Upper lobe of left lung (tissue), 6 donors: ENCODE data around the gene ANKRD10. TPM values are rescaled to one million over a fixed set of nuclear protein-coding genes. Genes with fewer than 3 reads are reported as not detected.

Experiments
- ATAC-seq, 2 donors: fragments of 200-7000 bp; cut with Tn5 transposase; one replicate each; pipeline ENCODE4 v1.9.1; 2022; ENCODE audit warnings: mild to moderate bottlenecking in 2 of 2, moderate library complexity in 2 of 2; ENCODE audit not compliant: low FRiP score in 2 of 2
- DNase-seq, 2 donors: peaks; one replicate each; pipeline ENCODE4 v3.0.0-alpha.2; 2019 to 2020
- H3K27ac ChIP-seq, 4 donors: fragments of 200-600 bp; sonication (generic); one replicate each; pipeline ENCODE4 v1.5.1; 2016 to 2019
- H3K27me3 ChIP-seq, 4 donors: fragments of 200-600 bp; sonication (generic); one replicate each; pipeline ENCODE4 v1.5.1; 2017 to 2019
- H3K36me3 ChIP-seq, 4 donors: fragments of 200-600 bp; sonication (generic); one replicate each; pipeline ENCODE4 v1.5.1; 2016 to 2019
- H3K4me1 ChIP-seq, 4 donors: fragments of 200-600 bp; sonication (generic); one replicate each; pipeline ENCODE4 v1.5.1; 2018 to 2019
- H3K4me3 ChIP-seq, 4 donors: fragments of 200-600 bp; sonication (generic); one replicate each; pipeline ENCODE4 v1.5.1; 2017 to 2019; ENCODE audit warnings: mild to moderate bottlenecking in 2 of 4, moderate library complexity in 1 of 4
- H3K9me3 ChIP-seq, 4 donors: fragments of 200-600 bp; sonication (generic); one replicate each; pipeline ENCODE4 v1.5.1; 2018 to 2019
- EP300 ChIP-seq, 4 donors: sonication (generic); formaldehyde crosslinking; IDR thresholded peaks; one replicate each; pipeline ENCODE4 v1.5.1; 2017; ENCODE audit warnings: antibody characterized with exemption in 4 of 4, control low read depth in 2 of 4
- POLR2A ChIP-seq, 4 donors: fragments of 450-650 bp; IDR thresholded peaks; one replicate each; pipeline ENCODE4 v1.5.1; 2016 to 2017; ENCODE audit warnings: antibody characterized with exemption in 4 of 4, mild to moderate bottlenecking in 2 of 4
- POLR2AphosphoS5 ChIP-seq, 2 donors: sonication (generic); formaldehyde crosslinking; IDR thresholded peaks; one replicate each; pipeline ENCODE4 v1.5.1; 2017; ENCODE audit warnings: antibody characterized with exemption in 2 of 2
- WGBS, 2 donors: methylation state at CpG; one replicate each; pipeline ENCODE4 v1.1.5; 2017 to 2018; 5-methylcytosine and 5-hydroxymethylcytosine counted together
- total RNA-seq, 6 donors: library from RNA; depleted of rRNA in 4 of 6; stranded (reverse); fragments of >200 nt in 4 of 6; gene quantifications; one replicate each; pipeline versions ENCODE4 v1.1.0 to v1.2.1, GENCODE V29; 2016 to 2021
- TF ChIP-seq, protein P1 (sequence below), 6 experiments: fragments of 450-650 bp in 4 of 6; fragments of 200-600 bp in 2 of 6; sonication (generic) in 2 of 6; IDR thresholded peaks; one replicate each; pipeline ENCODE4 v1.5.1; 2016 to 2019; ENCODE audit warnings: antibody characterized with exemption in 6 of 6
- donor health status: DM: no; HTN: no; CAD: no; lungs with moderate emphysema.
- donor health status: DM: no; HTN: yes; CAD: no; lungs with severe emphysema.

The ANKRD10 gene
- total RNA-seq, 6 donors from 2014 or later: 91.4 to 190 (median 107) TPM

DNA sequence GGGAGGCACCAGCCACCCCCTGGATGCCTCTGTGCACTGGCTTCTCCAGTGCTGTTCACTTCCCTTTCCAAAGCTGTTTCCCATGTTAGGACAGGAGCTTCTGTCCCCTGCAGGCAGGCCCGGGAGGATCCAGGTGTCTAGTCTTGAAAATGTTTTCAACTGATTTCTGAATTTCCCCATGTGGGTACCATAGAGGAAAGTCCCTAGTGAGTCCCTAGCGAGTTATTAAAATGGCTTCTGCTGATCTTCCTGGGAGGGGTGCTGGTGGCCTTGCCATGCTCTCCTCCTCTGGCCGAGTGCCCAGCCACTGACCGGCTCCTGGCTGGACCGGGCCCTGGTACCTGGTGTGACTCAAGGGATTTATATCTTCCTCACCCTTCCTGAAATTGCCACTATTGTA is 5.2 kb upstream of the ANKRD10 start:
- TF ChIP-seq EP300 (IDR thresholded peaks at IDR 0.05): no peak
- TF ChIP-seq POLR2A (IDR thresholded peaks at IDR 0.05): no peak
- TF ChIP-seq, protein P1, sequence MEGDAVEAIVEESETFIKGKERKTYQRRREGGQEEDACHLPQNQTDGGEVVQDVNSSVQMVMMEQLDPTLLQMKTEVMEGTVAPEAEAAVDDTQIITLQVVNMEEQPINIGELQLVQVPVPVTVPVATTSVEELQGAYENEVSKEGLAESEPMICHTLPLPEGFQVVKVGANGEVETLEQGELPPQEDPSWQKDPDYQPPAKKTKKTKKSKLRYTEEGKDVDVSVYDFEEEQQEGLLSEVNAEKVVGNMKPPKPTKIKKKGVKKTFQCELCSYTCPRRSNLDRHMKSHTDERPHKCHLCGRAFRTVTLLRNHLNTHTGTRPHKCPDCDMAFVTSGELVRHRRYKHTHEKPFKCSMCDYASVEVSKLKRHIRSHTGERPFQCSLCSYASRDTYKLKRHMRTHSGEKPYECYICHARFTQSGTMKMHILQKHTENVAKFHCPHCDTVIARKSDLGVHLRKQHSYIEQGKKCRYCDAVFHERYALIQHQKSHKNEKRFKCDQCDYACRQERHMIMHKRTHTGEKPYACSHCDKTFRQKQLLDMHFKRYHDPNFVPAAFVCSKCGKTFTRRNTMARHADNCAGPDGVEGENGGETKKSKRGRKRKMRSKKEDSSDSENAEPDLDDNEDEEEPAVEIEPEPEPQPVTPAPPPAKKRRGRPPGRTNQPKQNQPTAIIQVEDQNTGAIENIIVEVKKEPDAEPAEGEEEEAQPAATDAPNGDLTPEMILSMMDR (IDR thresholded peaks at IDR 0.05): no peak
- no peak for TF ChIP-seq POLR2AphosphoS5 (IDR thresholded peaks at IDR 0.05)
- DNase-seq (peak in 1 of 2 donors; percentile 46), ATAC-seq (no peak)
- Histone ChIP-seq H3K27me3 (no peaks in the 10 kb centered on the region), H3K36me3 (no peaks in the 10 kb centered on the region), H3K4me1 (peaks cover 5 to 13% (median 7%) of the 10 kb centered on the region in 4 donors), H3K9me3 (no peaks in the 10 kb centered on the region), H3K27ac (no peak overlapping the region), H3K4me3 (no peak overlapping the region)
- WGBS, 2 donors: 60 to 73% methylated on average over 5 of the region's 5 CpGs

GRCh38 chr13:110916301-110917142 is 1.7 kb upstream of the ANKRD10 start:
- H3K4me3 ChIP-seq: peak overlapping the region in 3 of 4 donors; percentile 95 to 99 (median 98)
- no peak for DNase-seq

GRCh38 chr13:110915874-110916206 is 971 bp upstream of the ANKRD10 start:
- no peak for DNase-seq

More at GRCh38 chr13:110916301-110917142, 1.7 kb upstream of the ANKRD10 start:
- WGBS, 2 donors: 49 to 57% methylated on average over 9 of the region's 9 CpGs
- TF ChIP-seq, protein P1 (IDR thresholded peaks at IDR 0.05): no peak
- TF ChIP-seq POLR2AphosphoS5 (IDR thresholded peaks at IDR 0.05) (peak in 1 of 2 donors; percentile 54), EP300 (IDR thresholded peaks at IDR 0.05) (peak in 1 of 4 donors; percentile 53), POLR2A (IDR thresholded peaks at IDR 0.05) (peak in 1 of 4 donors; percentile 6)
- Histone ChIP-seq H3K9me3 (no peaks in the 10 kb centered on the region), H3K36me3 (no peaks in the 10 kb centered on the region), H3K27me3 (no peaks in the 10 kb centered on the region), H3K27ac (peak overlapping the region; percentile 99 to 100 (median 100)), H3K4me1 (peaks cover 24 to 35% (median 27%) of the 10 kb centered on the region in 4 donors)
- peak in 1 of 2 donors; percentile 1 for ATAC-seq

DNA sequence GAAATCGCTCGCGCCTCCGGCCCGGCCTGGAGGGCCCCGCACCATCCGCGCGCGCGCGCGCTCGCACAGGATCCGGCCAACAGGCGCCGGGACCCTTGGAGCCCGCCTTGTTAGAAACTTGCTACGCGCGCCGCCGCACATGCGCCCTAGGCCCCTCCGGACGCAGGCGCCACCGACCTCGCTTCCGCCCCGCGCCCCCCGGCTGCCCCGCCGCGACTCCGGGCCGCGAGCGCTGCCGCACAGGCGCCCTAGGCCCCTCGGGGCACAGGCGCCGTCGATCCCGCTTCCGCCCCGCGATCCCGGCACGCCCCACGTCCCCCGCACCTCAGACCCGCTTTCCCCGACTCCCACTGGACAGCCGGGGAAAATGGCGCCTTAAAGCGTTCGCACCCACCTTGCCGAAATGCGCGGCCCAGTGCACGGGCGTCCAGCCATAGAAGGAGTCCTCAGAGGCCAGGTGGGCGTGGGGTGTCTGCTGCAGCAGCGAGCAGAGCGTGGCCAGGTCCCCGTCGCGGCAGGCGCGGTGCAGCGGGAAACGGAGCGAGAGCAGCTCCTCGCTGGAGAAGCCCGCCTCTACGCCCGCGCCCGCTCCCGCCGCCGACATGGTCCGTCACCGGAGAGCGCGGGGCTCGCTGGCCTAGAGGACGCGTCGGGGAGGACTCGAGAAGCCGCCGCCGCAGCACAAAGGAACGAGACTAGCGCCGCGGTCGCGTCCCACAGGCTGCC is 375 bp downstream of the ANKRD10 start:
- Histone ChIP-seq H3K36me3 (peaks cover 0 to 8% (median 4%) of the 10 kb centered on the region in 4 donors), H3K27ac (peak overlapping the region; percentile 99 to 100 (median 100)), H3K27me3 (no peaks in the 10 kb centered on the region), H3K4me3 (peak overlapping the region; percentile 84 to 99 (median 96)), H3K9me3 (no peaks in the 10 kb centered on the region), H3K4me1 (peaks cover 33 to 54% (median 43%) of the 10 kb centered on the region in 4 donors)
- DNase-seq: peak; percentile 75 to 97
- ATAC-seq: peak; percentile 4 to 69
- TF ChIP-seq, protein P1 (IDR thresholded peaks at IDR 0.05): peak in 3 of 6 experiments; percentile 4 to 16 (median 15)
- TF ChIP-seq POLR2A (IDR thresholded peaks at IDR 0.05): peak in 3 of 4 donors; percentile 36 to 87 (median 86)
- peak in 1 of 4 donors; percentile 44 for TF ChIP-seq EP300 (IDR thresholded peaks at IDR 0.05)
- peak; percentile 84 to 91 for TF ChIP-seq POLR2AphosphoS5 (IDR thresholded peaks at IDR 0.05)
- 2% methylated on average over 40 of the region's 103 CpGs; no CpG with 5 or more reads in 1 of the 2 donors for WGBS, 2 donors

More at GRCh38 chr13:110915874-110916206, 971 bp upstream of the ANKRD10 start:
- H3K27me3 ChIP-seq: no peaks in the 10 kb centered on the region
- H3K4me1 ChIP-seq: peaks cover 27 to 42% (median 32%) of the 10 kb centered on the region in 4 donors
- peak overlapping the region; percentile 59 to 99 (median 96) for H3K4me3 ChIP-seq
- no peaks in the 10 kb centered on the region for H3K9me3 ChIP-seq
- no peak for ATAC-seq
- no peaks in the 10 kb centered on the region for H3K36me3 ChIP-seq
- peak overlapping the region; percentile 99 to 100 (median 100) for H3K27ac ChIP-seq
- TF ChIP-seq, protein P1 (IDR thresholded peaks at IDR 0.05): no peak
- TF ChIP-seq POLR2A (IDR thresholded peaks at IDR 0.05): peak in 1 of 4 donors; percentile 10
- no peak for TF ChIP-seq POLR2AphosphoS5 (IDR thresholded peaks at IDR 0.05)
- no peak for TF ChIP-seq EP300 (IDR thresholded peaks at IDR 0.05)
- WGBS, 2 donors: 3 to 5% methylated on average over 11 to 12 of the region's 12 CpGs
